GM18868 (cell line): ENCODE data around the gene TRAF2.

ENCODE experiments used
- ATAC-seq: cut with Tn5 transposase; IDR thresholded peaks from one replicate; pipeline ENCODE4 v1.9.1; 2021; ENCODE audit warnings: mild to moderate bottlenecking, moderate library complexity; ENCODE audit not compliant: unreplicated experiment

The TRAF2 gene

GRCh38 chr9:136973618-136974617 is 87.6 kb downstream of the TRAF2 start:
- no peak for ATAC-seq

GRCh38 chr9:136974817-136975535 is 88.7 kb downstream of the TRAF2 start:
- ATAC-seq: no peak

DNA sequence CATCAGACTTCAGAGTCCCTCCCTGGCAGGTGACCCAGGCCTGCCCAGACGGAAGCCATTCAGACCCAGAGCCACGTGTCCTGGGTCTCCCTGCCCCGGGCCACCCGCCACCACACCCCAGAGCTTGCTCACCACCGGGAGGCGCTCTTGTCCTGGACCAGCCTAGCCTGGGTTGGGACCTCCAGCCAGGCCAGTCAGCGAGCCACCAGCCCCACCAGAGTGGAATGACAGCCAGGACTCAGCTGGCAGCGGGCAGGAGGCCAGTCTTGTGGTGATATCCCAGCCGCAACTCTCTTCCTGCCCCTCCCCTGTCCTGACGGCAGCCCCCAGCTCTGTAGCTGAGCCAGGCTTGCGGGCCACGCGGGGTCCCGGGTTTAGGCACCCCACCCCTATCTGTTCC is 89.3 kb downstream of the TRAF2 start:
- no peak for ATAC-seq
